HepG2 (cell line): ENCODE data around the gene NOP56. TPM values are rescaled to one million over a fixed set of nuclear protein-coding genes. Genes with fewer than 3 reads are reported as not detected.

Experiments used
- AKNA ChIP-seq: sonication (generic); formaldehyde crosslinking; IDR thresholded peaks from 2 replicates; pipeline ENCODE4 v1.4.0; 2020; ENCODE audit warnings: missing genetic modification reagents, borderline replicate concordance
- HCFC1 ChIP-seq: fragments of 150-350 bp; IDR thresholded peaks from 2 replicates; pipeline ENCODE4 v1.6.1; 2014; ENCODE audit warnings: low read depth, low read length
- KAT7 ChIP-seq: IDR thresholded peaks from 2 replicates; pipeline ENCODE4 v1.6.1; 2018; ENCODE audit warnings: borderline replicate concordance, missing compliant biosample characterization
- MBD4 ChIP-seq: IDR thresholded peaks from 2 replicates; pipeline ENCODE4 v1.6.1; 2012; ENCODE audit warnings: low read length, inconsistent platforms, borderline replicate concordance
- ZBTB46 ChIP-seq: sonication (generic); formaldehyde crosslinking; IDR thresholded peaks from 2 replicates; pipeline ENCODE4 v1.4.0; 2020; ENCODE audit warnings: mild to moderate bottlenecking, missing genetic modification reagents, borderline replicate concordance
- ZFAT ChIP-seq: sonication (generic); formaldehyde crosslinking; conservative IDR thresholded peaks from 2 replicates; pipeline ENCODE4 v1.8.1; 2023; ENCODE audit warnings: missing genetic modification reagents, inconsistent platforms
- ZFP62 ChIP-seq: sonication (generic); formaldehyde crosslinking; IDR thresholded peaks from 2 replicates; pipeline ENCODE4 v1.4.0; 2020; ENCODE audit warnings: missing genetic modification reagents
- ZNF777 ChIP-seq: sonication (generic); formaldehyde crosslinking; IDR thresholded peaks from 2 replicates; pipeline ENCODE4 v1.4.0; 2020; ENCODE audit warnings: missing genetic modification reagents
- ZNF878 ChIP-seq: sonication (generic); formaldehyde crosslinking; IDR thresholded peaks from 2 replicates; pipeline ENCODE4 v1.8.1; 2023; ENCODE audit warnings: mild to moderate bottlenecking, missing genetic modification reagents, moderate library complexity
- ZSCAN22 ChIP-seq: sonication (generic); formaldehyde crosslinking; IDR thresholded peaks from 2 replicates; pipeline ENCODE4 v1.4.0; 2020; ENCODE audit warnings: mild to moderate bottlenecking, missing genetic modification reagents
- polyA plus RNA-seq, 8 experiments: library from polyadenylated mRNA; depleted of rRNA in 3 of 8; stranded (reverse) in 7 of 8; unstranded in 1 of 8; fragments of >200 nt; fragmentation: Illumina TruSeq in 4 of 8; extraction: Trizol in 4 of 8; gene quantifications; 2 replicates each; pipeline versions ENCODE4 v1.2.1 to v1.2.3, GENCODE V29; 2011 to 2016; ENCODE audit warnings: low read depth in 4 of 8, missing spikeins in 1 of 8, mixed read lengths in 1 of 8; ENCODE audit not compliant: insufficient read depth in 1 of 8
- total RNA-seq, 5 experiments: library from RNA; depleted of rRNA; stranded (reverse); fragments of >200 nt; fragmentation: Illumina TruSeq; extraction: Trizol; gene quantifications; 2 replicates each; pipeline ENCODE4 v1.2.3, GENCODE V29; 2016; ENCODE audit warnings: low read depth in 1 of 5
- TF ChIP-seq, protein P1 (sequence below): sonication (generic); formaldehyde crosslinking; conservative IDR thresholded peaks from 2 replicates; pipeline ENCODE4 v1.8.0; 2022; ENCODE audit warnings: missing genetic modification reagents
- TF ChIP-seq, protein P2 (sequence below): sonication (generic); formaldehyde crosslinking; IDR thresholded peaks from 2 replicates; pipeline ENCODE4 v1.4.0; 2020; ENCODE audit warnings: low read depth, missing genetic modification reagents

Gene NOP56
- total and polyA plus RNA-seq, 2 of the 13 experiments (the other 11 are each of a cell fraction or from before 2014, with no cell fraction given): 369 to 1,116 TPM

DNA sequence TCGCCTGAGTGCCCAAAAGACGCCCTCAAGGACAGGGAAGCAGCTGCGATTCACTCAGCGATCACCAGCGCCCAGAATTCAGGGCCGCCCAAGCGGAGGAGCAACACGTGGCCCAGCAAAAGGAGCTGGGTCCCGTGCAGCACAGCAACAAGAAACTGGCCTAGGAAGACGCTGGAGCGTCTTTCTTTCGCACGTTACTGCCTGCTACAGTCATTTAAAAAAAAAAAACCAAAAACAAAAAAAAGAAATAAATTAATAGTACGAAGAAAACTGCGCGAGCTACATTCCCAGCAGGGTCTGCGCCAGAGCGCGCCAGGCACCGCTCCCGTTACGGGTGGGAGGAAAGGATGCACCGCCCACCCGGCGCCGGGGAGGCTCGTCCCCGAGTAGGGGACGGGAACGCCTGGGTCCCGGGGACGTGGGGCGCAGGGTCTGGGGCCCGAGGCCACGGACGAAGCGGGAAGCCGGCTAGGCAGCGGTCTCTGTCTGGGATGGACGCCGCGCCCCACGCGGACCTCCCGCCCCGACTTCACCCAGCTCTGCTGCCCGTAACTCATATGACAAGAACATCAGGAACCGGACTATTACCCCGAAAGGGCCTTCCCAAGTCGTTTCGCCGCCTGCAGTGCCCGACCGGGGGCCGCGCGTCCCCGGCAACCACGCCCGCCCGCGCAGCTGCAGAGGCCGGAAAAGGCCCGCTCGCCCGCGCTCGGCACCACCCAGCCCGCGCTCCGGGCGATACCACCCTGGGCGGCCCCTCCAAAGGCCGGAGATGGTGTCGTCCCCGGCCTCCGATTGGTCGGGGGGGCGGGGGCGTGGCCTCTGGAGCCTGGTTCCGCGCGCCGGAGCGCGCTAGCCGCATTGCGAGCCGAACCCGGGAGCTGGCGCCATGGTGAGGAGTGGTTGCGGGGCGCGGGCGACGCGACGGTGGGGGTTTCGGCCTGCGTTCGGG, at the start of gene NOP56 (continued):
- TF ChIP-seq ZFAT (CRISPR knock-in tag): no peak; the same call in none of the 2 replicates
- TF ChIP-seq ZNF777 (CRISPR knock-in tag): peak; percentile 79; the same call in 1 of the 2 replicates
- TF ChIP-seq ZSCAN22: peak; percentile 15; the same call in 1 of the 2 replicates
- TF ChIP-seq MBD4: no peak
- TF ChIP-seq ZBTB46 (CRISPR knock-in tag): no peak
- TF ChIP-seq KAT7 (CRISPR knock-in tag): peak; percentile 99
- no peak for TF ChIP-seq ZFP62 (CRISPR knock-in tag)
- TF ChIP-seq ZNF878 (CRISPR knock-in tag): 0 out of 2 replicates have a peak, but pooled peaks have one; percentile 26
- TF ChIP-seq, protein P1, sequence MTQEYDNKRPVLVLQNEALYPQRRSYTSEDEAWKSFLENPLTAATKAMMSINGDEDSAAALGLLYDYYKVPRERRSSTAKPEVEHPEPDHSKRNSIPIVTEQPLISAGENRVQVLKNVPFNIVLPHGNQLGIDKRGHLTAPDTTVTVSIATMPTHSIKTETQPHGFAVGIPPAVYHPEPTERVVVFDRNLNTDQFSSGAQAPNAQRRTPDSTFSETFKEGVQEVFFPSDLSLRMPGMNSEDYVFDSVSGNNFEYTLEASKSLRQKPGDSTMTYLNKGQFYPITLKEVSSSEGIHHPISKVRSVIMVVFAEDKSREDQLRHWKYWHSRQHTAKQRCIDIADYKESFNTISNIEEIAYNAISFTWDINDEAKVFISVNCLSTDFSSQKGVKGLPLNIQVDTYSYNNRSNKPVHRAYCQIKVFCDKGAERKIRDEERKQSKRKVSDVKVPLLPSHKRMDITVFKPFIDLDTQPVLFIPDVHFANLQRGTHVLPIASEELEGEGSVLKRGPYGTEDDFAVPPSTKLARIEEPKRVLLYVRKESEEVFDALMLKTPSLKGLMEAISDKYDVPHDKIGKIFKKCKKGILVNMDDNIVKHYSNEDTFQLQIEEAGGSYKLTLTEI (CRISPR knock-in tag): no peak
- TF ChIP-seq HCFC1: peak; percentile 41; the same call in 1 of the 2 replicates
- TF ChIP-seq, protein P2, sequence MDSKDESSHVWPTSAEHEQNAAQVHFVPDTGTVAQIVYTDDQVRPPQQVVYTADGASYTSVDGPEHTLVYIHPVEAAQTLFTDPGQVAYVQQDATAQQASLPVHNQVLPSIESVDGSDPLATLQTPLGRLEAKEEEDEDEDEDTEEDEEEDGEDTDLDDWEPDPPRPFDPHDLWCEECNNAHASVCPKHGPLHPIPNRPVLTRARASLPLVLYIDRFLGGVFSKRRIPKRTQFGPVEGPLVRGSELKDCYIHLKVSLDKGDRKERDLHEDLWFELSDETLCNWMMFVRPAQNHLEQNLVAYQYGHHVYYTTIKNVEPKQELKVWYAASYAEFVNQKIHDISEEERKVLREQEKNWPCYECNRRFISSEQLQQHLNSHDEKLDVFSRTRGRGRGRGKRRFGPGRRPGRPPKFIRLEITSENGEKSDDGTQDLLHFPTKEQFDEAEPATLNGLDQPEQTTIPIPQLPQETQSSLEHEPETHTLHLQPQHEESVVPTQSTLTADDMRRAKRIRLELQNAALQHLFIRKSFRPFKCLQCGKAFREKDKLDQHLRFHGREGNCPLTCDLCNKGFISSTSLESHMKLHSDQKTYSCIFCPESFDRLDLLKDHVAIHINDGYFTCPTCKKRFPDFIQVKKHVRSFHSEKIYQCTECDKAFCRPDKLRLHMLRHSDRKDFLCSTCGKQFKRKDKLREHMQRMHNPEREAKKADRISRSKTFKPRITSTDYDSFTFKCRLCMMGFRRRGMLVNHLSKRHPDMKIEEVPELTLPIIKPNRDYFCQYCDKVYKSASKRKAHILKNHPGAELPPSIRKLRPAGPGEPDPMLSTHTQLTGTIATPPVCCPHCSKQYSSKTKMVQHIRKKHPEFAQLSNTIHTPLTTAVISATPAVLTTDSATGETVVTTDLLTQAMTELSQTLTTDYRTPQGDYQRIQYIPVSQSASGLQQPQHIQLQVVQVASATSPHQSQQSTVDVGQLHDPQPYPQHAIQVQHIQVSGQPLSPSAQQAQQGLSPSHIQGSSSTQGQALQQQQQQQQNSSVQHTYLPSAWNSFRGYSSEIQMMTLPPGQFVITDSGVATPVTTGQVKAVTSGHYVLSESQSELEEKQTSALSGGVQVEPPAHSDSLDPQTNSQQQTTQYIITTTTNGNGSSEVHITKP: peak; percentile 98
- 0 out of 2 replicates have a peak, but pooled peaks have one; percentile 57 for TF ChIP-seq AKNA
